Activated CD8-positive, alpha-beta memory T cell treated with anti-CD3 and anti-CD28 coated beads, Interleukin-2, amount 50 U/mL, for 4 hours (primary cell): ENCODE data around the gene OLFM4.
"Not testable (repeated sequence)": the region's sequence is repeated elsewhere in the genome, so short reads cannot be mapped to it uniquely, and the experiment has no call there.

Source experiments
- DNase-seq: peaks from one replicate; pipeline ENCODE4 v3.0.0-alpha.2; 2020

OLFM4 gene, protein sequence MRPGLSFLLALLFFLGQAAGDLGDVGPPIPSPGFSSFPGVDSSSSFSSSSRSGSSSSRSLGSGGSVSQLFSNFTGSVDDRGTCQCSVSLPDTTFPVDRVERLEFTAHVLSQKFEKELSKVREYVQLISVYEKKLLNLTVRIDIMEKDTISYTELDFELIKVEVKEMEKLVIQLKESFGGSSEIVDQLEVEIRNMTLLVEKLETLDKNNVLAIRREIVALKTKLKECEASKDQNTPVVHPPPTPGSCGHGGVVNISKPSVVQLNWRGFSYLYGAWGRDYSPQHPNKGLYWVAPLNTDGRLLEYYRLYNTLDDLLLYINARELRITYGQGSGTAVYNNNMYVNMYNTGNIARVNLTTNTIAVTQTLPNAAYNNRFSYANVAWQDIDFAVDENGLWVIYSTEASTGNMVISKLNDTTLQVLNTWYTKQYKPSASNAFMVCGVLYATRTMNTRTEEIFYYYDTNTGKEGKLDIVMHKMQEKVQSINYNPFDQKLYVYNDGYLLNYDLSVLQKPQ

GRCh38 chr13:53028637-53029203, at the start of gene OLFM4:
Gene OLFM4, plus strand, starts transcription at chr13:53028813. Its CDS starts 24 bp downstream, at chr13:53028837.
- no peak for DNase-seq

DNA sequence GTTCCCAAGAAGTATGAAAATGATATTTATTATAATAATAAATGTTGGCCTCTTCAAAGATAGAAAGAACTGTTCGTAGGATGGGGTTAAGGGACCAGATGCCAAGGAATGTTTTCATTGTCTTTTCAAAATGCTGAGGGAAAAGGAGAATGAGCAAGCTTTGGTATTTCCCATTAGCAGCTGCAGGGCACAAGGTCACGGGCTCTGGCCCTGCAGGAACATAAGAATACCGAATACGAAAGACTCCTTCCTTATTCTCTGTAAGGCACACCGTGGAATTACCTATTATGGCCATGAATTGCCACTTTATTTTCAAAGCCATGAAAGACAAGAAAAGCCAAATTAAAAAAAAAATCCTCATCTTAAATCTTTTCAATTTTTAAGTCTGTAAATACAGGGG, 49.6 kb upstream of the OLFM4 start:
- DNase-seq = no peak

DNA sequence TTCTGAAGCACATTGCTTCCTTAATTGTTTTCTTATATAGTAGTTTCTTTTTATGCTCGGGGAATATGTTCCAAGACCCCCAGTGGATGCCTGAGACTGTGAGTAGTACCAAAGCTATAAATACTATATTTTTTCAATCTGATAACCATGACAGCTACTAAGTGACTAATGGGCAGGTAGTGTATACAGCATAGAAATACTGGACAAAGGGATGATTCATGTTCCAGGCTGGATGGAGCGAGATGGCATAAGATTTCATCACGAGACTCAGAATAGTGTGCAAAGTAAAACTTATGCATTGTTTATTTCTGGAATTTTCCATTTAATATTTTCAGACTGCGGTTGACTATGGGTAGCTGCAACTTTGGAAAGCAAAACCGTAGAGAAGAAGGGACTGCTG, 47.9 kb upstream of the OLFM4 start:
- no peak for DNase-seq

- DNase-seq = no peak
Measured at GRCh38 chr13:52983836-52984235, 44.8 kb upstream of the OLFM4 start.

DNA sequence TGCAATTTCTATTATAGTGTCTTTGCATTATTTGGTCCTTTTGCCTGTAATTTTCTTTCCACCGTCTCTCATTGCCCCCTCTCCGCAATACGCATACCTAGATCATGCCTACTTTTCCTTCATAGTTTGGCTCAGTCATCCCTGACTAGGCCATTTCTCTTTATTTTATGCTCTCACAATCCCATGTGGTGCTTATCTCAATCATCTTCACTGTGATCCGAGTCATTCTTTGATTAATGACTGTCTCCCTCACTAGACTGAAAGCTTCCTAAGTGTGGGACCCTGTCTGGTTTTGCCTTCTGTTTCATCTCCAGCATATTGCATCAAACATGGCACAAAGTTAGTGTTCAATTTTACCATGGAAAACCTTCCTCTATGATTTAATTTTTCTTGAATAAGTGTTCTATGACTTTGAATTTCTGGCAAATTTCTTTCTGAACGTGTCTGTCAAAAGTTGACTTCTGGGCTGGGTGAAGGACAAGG, 43.7 kb upstream of the OLFM4 start:
- no peak for DNase-seq

DNA sequence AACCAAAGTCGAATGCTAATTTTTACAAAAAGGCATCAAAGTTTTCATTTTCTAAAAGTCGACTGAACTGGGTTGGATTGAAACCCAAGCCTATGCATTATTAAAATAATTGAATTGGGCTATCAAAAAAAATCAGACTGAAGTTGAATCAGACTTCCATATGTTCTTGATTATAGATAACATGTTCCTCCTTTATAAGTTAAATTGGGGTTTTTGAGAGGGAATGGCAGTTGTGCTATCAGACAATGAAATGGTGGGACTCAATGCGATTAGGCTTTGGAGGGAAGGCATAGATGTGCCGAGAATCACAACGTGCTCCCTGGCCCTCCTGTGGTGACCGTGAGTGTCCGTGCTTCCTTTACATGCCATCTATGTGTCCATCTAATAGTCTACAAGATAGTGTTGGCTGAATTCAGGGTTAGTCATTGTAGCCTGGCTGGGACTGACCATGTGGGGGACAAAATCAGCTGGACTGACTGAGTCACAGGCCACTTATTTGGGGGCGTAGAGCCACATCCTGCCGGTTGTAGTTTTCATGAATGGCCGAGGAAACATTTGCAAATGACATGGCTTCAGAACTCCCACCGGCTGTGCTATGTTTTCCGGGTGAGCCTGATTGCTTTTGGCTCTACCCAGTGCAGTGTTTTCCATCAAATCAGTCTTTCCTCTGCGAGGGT, 37.1 kb upstream of the OLFM4 start:
- no peak for DNase-seq

DNA sequence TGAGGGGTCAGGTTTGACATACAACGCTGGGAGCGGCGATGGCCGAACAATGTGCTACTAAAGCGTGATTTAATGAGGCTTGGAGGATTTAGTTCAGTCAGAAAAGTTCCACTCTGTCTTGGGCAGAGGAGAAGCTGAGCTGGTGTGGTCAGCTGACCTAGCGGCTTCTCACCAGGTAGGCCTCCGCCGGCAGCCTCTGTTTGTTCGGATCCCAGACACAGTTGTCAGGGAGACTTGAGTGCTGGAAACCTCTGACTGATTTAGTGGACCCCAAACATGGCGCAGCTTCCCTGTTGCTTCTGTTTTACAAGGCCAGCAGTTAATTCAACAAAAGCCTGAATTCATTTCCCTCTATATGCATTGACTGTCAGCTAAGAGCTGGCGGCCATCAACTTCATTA, 36.5 kb upstream of the OLFM4 start:
- DNase-seq = no peak

DNA sequence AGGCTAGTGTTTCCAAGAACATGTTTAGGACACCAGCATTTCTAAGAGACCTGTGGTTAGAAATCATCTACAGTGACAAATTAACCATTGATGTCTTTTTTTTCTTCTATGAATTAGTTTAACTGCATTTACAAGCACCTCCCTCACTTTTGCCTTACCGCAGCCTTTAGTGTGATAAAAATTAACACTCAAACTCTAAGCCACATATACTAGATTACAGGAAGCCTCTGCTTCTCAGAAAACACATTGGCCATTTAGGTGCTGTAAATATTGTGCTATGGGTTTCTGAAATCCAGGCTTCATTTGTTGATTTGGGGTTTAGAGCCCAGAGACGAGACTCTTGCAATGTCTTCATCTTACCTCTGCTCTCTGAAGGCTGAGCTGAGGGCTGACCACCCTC, 34.6 kb upstream of the OLFM4 start:
- DNase-seq = no peak

GRCh38 chr13:52994865-52995264, 33.7 kb upstream of the OLFM4 start:
- DNase-seq = no peak

GRCh38 chr13:52995946-52996345, 32.7 kb upstream of the OLFM4 start:
- no peak for DNase-seq

DNA sequence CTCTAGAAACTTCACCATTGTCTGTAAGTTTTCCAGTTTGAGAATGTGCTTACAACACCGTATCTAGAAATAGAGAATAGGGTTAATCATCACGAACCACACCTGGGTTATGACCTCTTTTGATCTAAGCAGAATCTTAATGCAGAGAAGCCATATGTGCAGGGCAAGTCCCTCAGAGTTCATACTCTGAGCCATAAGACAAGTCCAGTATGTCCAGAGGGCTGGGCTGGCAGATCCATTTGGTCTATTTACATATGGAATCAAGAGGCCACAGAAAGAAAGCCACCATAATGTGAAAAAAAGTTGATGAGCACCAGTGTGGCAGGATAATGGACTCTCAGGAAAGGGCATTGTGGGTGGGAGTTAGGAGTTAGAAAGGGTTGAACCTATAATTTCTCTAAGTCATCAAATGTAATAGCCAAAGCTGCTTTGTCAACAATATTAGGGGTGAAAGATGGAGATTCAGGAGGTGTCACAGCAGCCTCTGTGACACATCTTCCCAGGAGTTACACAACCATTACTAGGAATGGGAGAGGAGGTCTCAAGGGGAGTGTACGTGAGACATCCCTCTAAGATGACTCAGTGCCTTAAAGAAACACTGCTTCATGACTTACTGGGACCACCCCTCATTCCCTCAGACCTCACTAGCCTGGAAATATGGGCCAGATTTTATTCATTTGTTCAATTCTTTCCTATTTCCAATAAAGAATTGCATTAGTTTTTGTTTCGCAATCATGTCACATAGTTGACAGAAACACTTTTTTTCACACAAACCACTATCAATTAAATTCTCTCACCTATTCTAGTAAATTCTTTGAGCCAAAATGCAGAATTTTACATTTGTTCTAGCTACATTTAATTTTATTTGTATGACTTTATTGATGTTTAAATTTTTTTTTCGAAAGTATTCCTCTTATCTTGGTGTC, 30.4 kb upstream of the OLFM4 start:
- no peak for DNase-seq

- no peak for DNase-seq
Measured at GRCh38 chr13:52999093-52999696, 29.4 kb upstream of the OLFM4 start.

GRCh38 chr13:53001444-53002225, 27.0 kb upstream of the OLFM4 start:
- no peak for DNase-seq

GRCh38 chr13:53004573-53004972, 24.0 kb upstream of the OLFM4 start:
- no peak for DNase-seq

DNA sequence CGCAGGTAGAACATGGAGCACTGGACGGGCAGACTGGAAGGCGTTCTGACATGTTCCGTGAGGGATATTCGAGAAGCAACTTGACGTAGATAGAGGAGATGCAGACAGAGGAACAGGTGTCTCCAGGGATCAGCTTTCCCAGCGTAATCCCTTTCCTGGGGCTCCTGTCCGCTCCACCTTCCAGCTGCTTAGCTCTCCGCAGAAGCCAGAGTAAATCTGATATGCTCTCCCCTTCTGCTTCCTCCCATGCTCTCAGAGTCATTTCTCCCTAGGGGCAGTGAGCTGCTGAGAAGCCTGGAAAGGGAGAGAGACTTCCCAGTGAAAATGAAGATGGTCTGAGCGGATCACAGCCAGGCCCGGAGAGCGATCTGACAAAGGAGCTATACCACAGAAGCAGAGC, 23.0 kb upstream of the OLFM4 start:
- no peak for DNase-seq

GRCh38 chr13:53007872-53008271, 20.7 kb upstream of the OLFM4 start:
- DNase-seq = no peak

GRCh38 chr13:53010374-53011105, 18.1 kb upstream of the OLFM4 start:
- DNase-seq = no peak

- no peak for DNase-seq
Measured at GRCh38 chr13:53012707-53013106, 15.9 kb upstream of the OLFM4 start.

DNA sequence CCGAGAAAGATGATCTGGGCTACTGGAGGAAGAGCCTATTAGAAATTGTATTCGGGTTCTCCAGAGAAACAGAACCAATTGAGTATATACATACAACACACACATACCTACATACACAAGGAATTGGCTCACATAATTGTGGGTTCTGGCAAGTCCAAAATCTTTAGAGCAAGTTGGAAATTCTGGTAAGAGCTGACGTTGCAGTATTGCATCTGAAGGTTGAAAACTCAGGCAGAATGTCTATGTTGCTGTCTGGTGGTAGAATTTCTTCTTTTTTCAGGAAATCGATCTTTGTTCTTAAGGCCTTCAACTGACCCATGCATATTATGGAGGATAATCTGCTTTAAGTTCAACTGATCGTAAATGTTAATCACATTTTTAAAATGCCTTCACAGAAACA, 15.5 kb upstream of the OLFM4 start:
- no peak for DNase-seq

DNA sequence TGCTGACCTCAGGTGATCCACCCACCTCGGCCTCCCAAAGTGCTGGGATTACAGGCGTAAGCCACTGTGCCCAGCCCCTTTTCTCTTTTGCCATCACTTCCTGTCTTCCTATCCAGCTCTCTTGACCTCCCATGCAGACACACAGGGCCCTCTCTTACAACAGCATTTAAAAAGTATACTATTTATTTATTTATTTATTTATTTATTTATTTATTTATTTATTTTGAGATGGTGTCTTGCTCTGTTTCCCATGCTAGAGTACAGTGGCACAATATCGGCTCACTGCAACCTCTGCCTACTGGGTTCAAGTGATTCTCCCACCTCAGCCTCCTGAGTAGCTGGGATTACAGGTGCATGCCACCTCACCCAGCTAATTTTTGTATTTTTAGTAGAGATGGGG, 14.6 kb upstream of the OLFM4 start:
- DNase-seq = not testable (repeated sequence)
